ENCODE measurements around the gene BIRC3. TPM values are rescaled to one million over a fixed set of nuclear protein-coding genes. Genes with fewer than 3 reads are reported as not detected.

The BIRC3 gene
- total and polyA plus RNA-seq, 2 experiments from 2014 or later = 0.79 to 0.97 TPM

- 86 to 89% methylated on average over 15 of the region's 15 CpGs for WGBS, 2 experiments (ENCODE audit: low coverage in 1 of 2, low lambda C conversion rate in 2 of 2, missing lambda C conversion rate in 2 of 2)
- Histone ChIP-seq H3K27ac (no peak overlapping the region), H3K9me2 (ENCODE audit: insufficient read depth) (no peaks in the 10 kb centered on the region), H3K4me3 (no peak overlapping the region), H2AFZ (no peak overlapping the region), H3K36me3 (ENCODE audit: low read depth) (peaks cover 59% of the 10 kb centered on the region), H3K4me2 (ENCODE audit: unreplicated experiment) (no peak overlapping the region), H3K4me1 (ENCODE audit: insufficient read depth) (no peaks in the 10 kb centered on the region), H3K9ac (no peak overlapping the region), H4K20me1 (ENCODE audit: insufficient read depth) (no peaks in the 10 kb centered on the region), H3F3A (ENCODE audit: insufficient read depth) (peaks cover 51% of the 10 kb centered on the region; the same call in 1 of the 2 replicates), H3K27me3 (replicated peaks; ENCODE audit: insufficient read depth) (no peaks in the 10 kb centered on the region), H3K79me2 (ENCODE audit: insufficient read depth) (peaks cover 46% of the 10 kb centered on the region), H3K9me3 (ENCODE audit: low read depth) (no peaks in the 10 kb centered on the region)
- TF ChIP-seq EZH2 (IDR thresholded peaks at IDR 0.05; ENCODE audit: insufficient read depth, poor library complexity, severe bottlenecking) (no peak), EZH2phosphoT487 (IDR thresholded peaks at IDR 0.05; ENCODE audit: insufficient read depth, low read depth) (no peak)
- in situ Hi-C loops (cut with MboI) = loop anchor here (5.0 kb wide), 1 partner anchor 113 kb away; no protein-coding TSS in a partner anchor
- no peak for DNase-seq
Measured at GRCh38 chr11:102384419-102385079, 67.3 kb downstream of the BIRC3 start.

- WGBS, 2 experiments (ENCODE audit: low coverage in 1 of 2, low lambda C conversion rate in 2 of 2, missing lambda C conversion rate in 2 of 2) = 97 to 98% methylated on average over 5 of the region's 5 CpGs
Measured at GRCh38 chr11:102385085-102386007, 68.1 kb downstream of the BIRC3 start.

GRCh38 chr11:102386136-102386734, 69.0 kb downstream of the BIRC3 start:
- H3K9me3 ChIP-seq (ENCODE audit: low read depth) = no peaks in the 10 kb centered on the region
- no peak for DNase-seq
- no peaks in the 10 kb centered on the region for H4K20me1 ChIP-seq (ENCODE audit: insufficient read depth)
- H3F3A ChIP-seq (ENCODE audit: insufficient read depth) = peaks cover 53% of the 10 kb centered on the region; the same call in 1 of the 2 replicates
- in situ Hi-C loops (cut with MboI) = loop anchor here (5.0 kb wide), 1 partner anchor 111 kb away; no protein-coding TSS in a partner anchor
- no peak for TF ChIP-seq EZH2phosphoT487 (IDR thresholded peaks at IDR 0.05; ENCODE audit: insufficient read depth, low read depth)
- TF ChIP-seq EZH2 (IDR thresholded peaks at IDR 0.05; ENCODE audit: insufficient read depth, poor library complexity, severe bottlenecking) = no peak
- no peak overlapping the region for H3K9ac ChIP-seq
- H3K9me2 ChIP-seq (ENCODE audit: insufficient read depth) = no peaks in the 10 kb centered on the region
- H3K27me3 ChIP-seq (replicated peaks; ENCODE audit: insufficient read depth) = no peaks in the 10 kb centered on the region
- no peak overlapping the region for H3K4me2 ChIP-seq (ENCODE audit: unreplicated experiment)
- H3K36me3 ChIP-seq (ENCODE audit: low read depth) = peaks cover 45% of the 10 kb centered on the region
- H3K27ac ChIP-seq = no peak overlapping the region
- 96 to 100% methylated on average over 2 of the region's 2 CpGs for WGBS, 2 experiments (ENCODE audit: low coverage in 1 of 2, low lambda C conversion rate in 2 of 2, missing lambda C conversion rate in 2 of 2)
- H3K4me3 ChIP-seq = no peak overlapping the region
- H2AFZ ChIP-seq = no peak overlapping the region
- peaks cover 44% of the 10 kb centered on the region for H3K79me2 ChIP-seq (ENCODE audit: insufficient read depth)
- no peaks in the 10 kb centered on the region for H3K4me1 ChIP-seq (ENCODE audit: insufficient read depth)

More at GRCh38 chr11:102385085-102386007, 68.1 kb downstream of the BIRC3 start:
- H3K4me2 ChIP-seq (ENCODE audit: unreplicated experiment) = no peak overlapping the region
- no peak overlapping the region for H3K9ac ChIP-seq
- H2AFZ ChIP-seq = no peak overlapping the region
- in situ Hi-C loops (cut with MboI) = loop anchor here (5.0 kb wide), 1 partner anchor 112 kb away; no protein-coding TSS in a partner anchor
- peaks cover 53% of the 10 kb centered on the region; the same call in 1 of the 2 replicates for H3F3A ChIP-seq (ENCODE audit: insufficient read depth)
- no peaks in the 10 kb centered on the region for H3K4me1 ChIP-seq (ENCODE audit: insufficient read depth)
- no peak overlapping the region for H3K4me3 ChIP-seq
- no peak overlapping the region for H3K27ac ChIP-seq
- peaks cover 42% of the 10 kb centered on the region for H3K79me2 ChIP-seq (ENCODE audit: insufficient read depth)
- no peaks in the 10 kb centered on the region for H3K9me3 ChIP-seq (ENCODE audit: low read depth)
- peaks cover 53% of the 10 kb centered on the region for H3K36me3 ChIP-seq (ENCODE audit: low read depth)
- no peak for DNase-seq
- no peaks in the 10 kb centered on the region for H3K27me3 ChIP-seq (replicated peaks; ENCODE audit: insufficient read depth)
- no peak for TF ChIP-seq EZH2phosphoT487 (IDR thresholded peaks at IDR 0.05; ENCODE audit: insufficient read depth, low read depth)
- no peak for TF ChIP-seq EZH2 (IDR thresholded peaks at IDR 0.05; ENCODE audit: insufficient read depth, poor library complexity, severe bottlenecking)
- H4K20me1 ChIP-seq (ENCODE audit: insufficient read depth) = no peaks in the 10 kb centered on the region
- no peaks in the 10 kb centered on the region for H3K9me2 ChIP-seq (ENCODE audit: insufficient read depth)
